ENCODE data around the gene OXA1L. TPM values are rescaled to one million over a fixed set of nuclear protein-coding genes. Genes with fewer than 3 reads are reported as not detected.

Gene OXA1L
- total RNA-seq, 1 donor from 2014 or later = 116 TPM

GRCh38 chr14:22769369-22769768 lies 2.9 kb downstream of the OXA1L start:
- TF ChIP-seq EZH2 (IDR thresholded peaks at IDR 0.05) (no peak), EZH2phosphoT487 (IDR thresholded peaks at IDR 0.05) (no peak)
- TF ChIP-seq, protein P1, sequence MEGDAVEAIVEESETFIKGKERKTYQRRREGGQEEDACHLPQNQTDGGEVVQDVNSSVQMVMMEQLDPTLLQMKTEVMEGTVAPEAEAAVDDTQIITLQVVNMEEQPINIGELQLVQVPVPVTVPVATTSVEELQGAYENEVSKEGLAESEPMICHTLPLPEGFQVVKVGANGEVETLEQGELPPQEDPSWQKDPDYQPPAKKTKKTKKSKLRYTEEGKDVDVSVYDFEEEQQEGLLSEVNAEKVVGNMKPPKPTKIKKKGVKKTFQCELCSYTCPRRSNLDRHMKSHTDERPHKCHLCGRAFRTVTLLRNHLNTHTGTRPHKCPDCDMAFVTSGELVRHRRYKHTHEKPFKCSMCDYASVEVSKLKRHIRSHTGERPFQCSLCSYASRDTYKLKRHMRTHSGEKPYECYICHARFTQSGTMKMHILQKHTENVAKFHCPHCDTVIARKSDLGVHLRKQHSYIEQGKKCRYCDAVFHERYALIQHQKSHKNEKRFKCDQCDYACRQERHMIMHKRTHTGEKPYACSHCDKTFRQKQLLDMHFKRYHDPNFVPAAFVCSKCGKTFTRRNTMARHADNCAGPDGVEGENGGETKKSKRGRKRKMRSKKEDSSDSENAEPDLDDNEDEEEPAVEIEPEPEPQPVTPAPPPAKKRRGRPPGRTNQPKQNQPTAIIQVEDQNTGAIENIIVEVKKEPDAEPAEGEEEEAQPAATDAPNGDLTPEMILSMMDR (IDR thresholded peaks at IDR 0.05) = no peak
- no peak overlapping the region for H3K27ac Mint-ChIP-seq
- Histone ChIP-seq H4K20me1 (ENCODE audit: low read depth) (no peaks in the 10 kb centered on the region), H3K4me1 (peaks cover 16% of the 10 kb centered on the region), H3K36me3 (no peaks in the 10 kb centered on the region), H3K79me2 (ENCODE audit: low read depth) (peaks cover 28% of the 10 kb centered on the region), H2AFZ (replicated peaks) (no peak overlapping the region), H3K9ac (no peak overlapping the region), H3F3A (ENCODE audit: low read depth) (peaks cover 12% of the 10 kb centered on the region), H3K9me3 (ENCODE audit: low read depth) (no peaks in the 10 kb centered on the region), H3K4me2 (no peak overlapping the region), H3K27ac (no peak overlapping the region), H3K4me3 (no peak overlapping the region), H3K27me3 (no peaks in the 10 kb centered on the region)
- peaks cover 35% of the 10 kb centered on the region for H3K36me3 Mint-ChIP-seq
- peaks cover 2% of the 10 kb centered on the region for H3K27me3 Mint-ChIP-seq (ENCODE audit: insufficient read depth, low read depth)
- peaks cover 5% of the 10 kb centered on the region for H3K9me3 Mint-ChIP-seq
- peaks cover 20% of the 10 kb centered on the region for H3K4me1 Mint-ChIP-seq
- peak overlapping the region; percentile 44 for H3K4me3 Mint-ChIP-seq
- no peak for DNase-seq (ENCODE audit: low spot score)

- Mint-ChIP-seq H3K27me3 (ENCODE audit: insufficient read depth, low read depth) (peaks cover 2% of the 10 kb centered on the region), H3K36me3 (peaks cover 36% of the 10 kb centered on the region), H3K9me3 (peaks cover 3% of the 10 kb centered on the region), H3K27ac (no peak overlapping the region), H3K4me1 (peaks cover 20% of the 10 kb centered on the region), H3K4me3 (no peak overlapping the region)
- Histone ChIP-seq H3K4me3 (no peak overlapping the region), H3K9ac (no peak overlapping the region), H3K36me3 (no peaks in the 10 kb centered on the region), H4K20me1 (ENCODE audit: low read depth) (no peaks in the 10 kb centered on the region), H3K27me3 (no peaks in the 10 kb centered on the region), H3K4me2 (no peak overlapping the region), H3K4me1 (peaks cover 15% of the 10 kb centered on the region), H3K27ac (no peak overlapping the region), H3K79me2 (ENCODE audit: low read depth) (peaks cover 28% of the 10 kb centered on the region), H2AFZ (replicated peaks) (no peak overlapping the region), H3K9me3 (ENCODE audit: low read depth) (no peaks in the 10 kb centered on the region), H3F3A (ENCODE audit: low read depth) (peaks cover 12% of the 10 kb centered on the region)
- TF ChIP-seq, protein P1 (IDR thresholded peaks at IDR 0.05) = no peak
- TF ChIP-seq EZH2phosphoT487 (IDR thresholded peaks at IDR 0.05) (no peak), EZH2 (IDR thresholded peaks at IDR 0.05) (no peak)
- no peak for DNase-seq (ENCODE audit: low spot score)
These were observed 4.1 kb downstream of the OXA1L start for GRCh38 chr14:22770481-22771187.

DNA sequence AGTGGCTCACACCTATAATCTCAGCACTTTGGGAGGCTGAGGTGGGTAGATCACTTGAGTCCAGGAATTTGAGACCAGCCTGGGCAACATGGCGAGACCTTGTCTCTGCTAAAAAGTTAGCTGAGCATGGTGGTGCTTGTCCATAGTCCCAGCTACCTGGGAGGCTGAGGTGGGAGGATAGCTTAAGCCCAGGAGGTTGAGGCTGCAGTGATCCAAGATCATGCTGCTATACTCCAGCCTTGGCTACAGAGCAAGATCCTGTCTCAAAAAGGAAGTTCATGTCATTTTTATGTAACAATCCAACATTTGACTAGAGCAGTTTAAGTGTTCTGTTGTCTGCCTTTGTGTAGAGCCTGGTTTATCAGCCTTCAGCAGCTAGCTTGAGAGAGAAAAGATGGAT lies 6.2 kb downstream of the OXA1L start:
- Histone ChIP-seq H2AFZ (replicated peaks) (no peak overlapping the region), H3K9me3 (ENCODE audit: low read depth) (no peaks in the 10 kb centered on the region), H4K20me1 (ENCODE audit: low read depth) (no peaks in the 10 kb centered on the region), H3K27ac (no peak overlapping the region), H3F3A (ENCODE audit: low read depth) (peaks cover 12% of the 10 kb centered on the region), H3K36me3 (no peaks in the 10 kb centered on the region), H3K4me1 (peaks cover 5% of the 10 kb centered on the region), H3K79me2 (ENCODE audit: low read depth) (peaks cover 12% of the 10 kb centered on the region), H3K27me3 (no peaks in the 10 kb centered on the region), H3K4me2 (no peak overlapping the region), H3K4me3 (no peak overlapping the region), H3K9ac (no peak overlapping the region)
- TF ChIP-seq EZH2phosphoT487 (IDR thresholded peaks at IDR 0.05) = no peak
- TF ChIP-seq, protein P1 (IDR thresholded peaks at IDR 0.05) = no peak
- TF ChIP-seq EZH2 (IDR thresholded peaks at IDR 0.05) = no peak
- H3K4me3 Mint-ChIP-seq = no peak overlapping the region
- peaks cover 7% of the 10 kb centered on the region for H3K4me1 Mint-ChIP-seq
- H3K9me3 Mint-ChIP-seq = no peaks in the 10 kb centered on the region
- H3K27me3 Mint-ChIP-seq (ENCODE audit: insufficient read depth, low read depth) = peaks cover 2% of the 10 kb centered on the region
- no peak for DNase-seq (ENCODE audit: low spot score)
- H3K36me3 Mint-ChIP-seq = peaks cover 34% of the 10 kb centered on the region
- H3K27ac Mint-ChIP-seq = no peak overlapping the region

Data from neural progenitor cell (in vitro differentiated cells).